ENCODE data around the gene TBX4.

The TBX4 gene

DNA sequence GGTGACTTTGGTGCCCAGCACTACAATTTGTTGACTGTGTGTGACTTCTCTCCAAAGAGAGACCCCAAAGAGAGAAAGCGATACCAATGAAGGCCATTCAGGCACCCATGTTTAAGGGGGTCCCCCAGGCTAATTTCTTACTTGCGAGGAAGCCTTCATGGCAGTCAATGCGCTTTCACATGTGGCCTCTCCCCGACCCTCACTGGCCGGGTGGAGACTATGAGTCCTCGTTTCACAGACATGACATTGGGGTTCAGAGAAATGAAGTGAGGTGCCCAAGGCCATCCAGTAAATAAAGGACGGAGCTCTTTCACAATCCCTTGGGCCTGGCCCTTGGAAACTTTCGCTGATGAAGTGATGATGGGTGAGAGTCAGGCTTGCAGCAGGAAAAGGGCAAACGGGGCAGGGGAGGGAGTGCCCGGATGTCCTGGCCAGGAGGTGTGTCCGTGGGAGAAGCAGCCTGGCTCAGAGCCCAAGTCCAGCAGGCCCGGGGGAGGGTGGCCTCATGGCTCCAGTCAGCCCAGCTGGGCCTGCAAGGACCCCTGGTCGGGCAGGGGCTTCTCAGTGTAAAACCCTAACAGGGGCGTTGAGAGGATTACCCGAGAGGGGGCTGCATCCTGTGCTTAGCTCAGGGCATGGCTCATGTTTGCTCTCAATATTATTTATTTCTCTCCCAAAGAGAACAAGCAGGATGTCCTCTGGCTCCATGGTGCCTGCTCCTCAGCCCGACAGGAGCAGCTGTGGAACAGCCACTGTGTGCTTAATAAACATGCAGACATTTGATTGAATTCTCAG lies 37.9 kb upstream of the TBX4 start:
- H3K9ac ChIP-seq (ENCODE audit: low read depth in 1 of 2, low read length in 2 of 2), result no peak overlapping the region
- H3K27ac ChIP-seq (ENCODE audit: low read depth, low read length), result no peak overlapping the region
- no peak overlapping the region for H3K4me3 ChIP-seq (ENCODE audit: low read depth in 1 of 2, low read length in 2 of 2)
- no peaks in the 10 kb centered on the region for H3K9me3 ChIP-seq (ENCODE audit: control insufficient read depth in 1 of 2, low read length in 2 of 2)
- H3K4me1 ChIP-seq (ENCODE audit: control insufficient read depth in 1 of 2, insufficient read depth in 2 of 2, low read length in 2 of 2), result peaks cover 0 to 20% of the 10 kb centered on the region in 2 donors
- no peaks in the 10 kb centered on the region for H3K36me3 ChIP-seq (ENCODE audit: control insufficient read depth in 1 of 2, insufficient read depth in 2 of 2, low read length in 2 of 2)
- peaks cover 19 to 22% of the 10 kb centered on the region in 2 donors for H3K27me3 ChIP-seq (ENCODE audit: control insufficient read depth in 1 of 2, insufficient read depth in 2 of 2, low read length in 2 of 2)

- Histone ChIP-seq H3K27ac (ENCODE audit: low read depth, low read length) (no peak overlapping the region), H3K27me3 (ENCODE audit: control insufficient read depth in 1 of 2, insufficient read depth in 2 of 2, low read length in 2 of 2) (peaks cover 19 to 23% of the 10 kb centered on the region in 2 donors), H3K36me3 (ENCODE audit: control insufficient read depth in 1 of 2, insufficient read depth in 2 of 2, low read length in 2 of 2) (no peaks in the 10 kb centered on the region), H3K9ac (ENCODE audit: low read depth in 1 of 2, low read length in 2 of 2) (no peak overlapping the region), H3K4me1 (ENCODE audit: control insufficient read depth in 1 of 2, insufficient read depth in 2 of 2, low read length in 2 of 2) (peaks cover 0 to 18% of the 10 kb centered on the region in 2 donors), H3K9me3 (ENCODE audit: control insufficient read depth in 1 of 2, low read length in 2 of 2) (no peaks in the 10 kb centered on the region), H3K4me3 (ENCODE audit: low read depth in 1 of 2, low read length in 2 of 2) (no peak overlapping the region)
Measured at GRCh38 chr17:61414936-61415251, 37.3 kb upstream of the TBX4 start.

GRCh38 chr17:61415374-61416210 lies 36.6 kb upstream of the TBX4 start:
- H3K27ac ChIP-seq (ENCODE audit: low read depth, low read length), result no peak overlapping the region
- H3K4me3 ChIP-seq (ENCODE audit: low read depth in 1 of 2, low read length in 2 of 2), result no peak overlapping the region
- H3K9me3 ChIP-seq (ENCODE audit: control insufficient read depth in 1 of 2, low read length in 2 of 2), result no peaks in the 10 kb centered on the region
- H3K27me3 ChIP-seq (ENCODE audit: control insufficient read depth in 1 of 2, insufficient read depth in 2 of 2, low read length in 2 of 2), result peaks cover 15 to 21% of the 10 kb centered on the region in 2 donors
- H3K4me1 ChIP-seq (ENCODE audit: control insufficient read depth in 1 of 2, insufficient read depth in 2 of 2, low read length in 2 of 2), result peaks cover 0 to 11% of the 10 kb centered on the region in 2 donors
- H3K9ac ChIP-seq (ENCODE audit: low read depth in 1 of 2, low read length in 2 of 2), result no peak overlapping the region
- no peaks in the 10 kb centered on the region for H3K36me3 ChIP-seq (ENCODE audit: control insufficient read depth in 1 of 2, insufficient read depth in 2 of 2, low read length in 2 of 2)

DNA sequence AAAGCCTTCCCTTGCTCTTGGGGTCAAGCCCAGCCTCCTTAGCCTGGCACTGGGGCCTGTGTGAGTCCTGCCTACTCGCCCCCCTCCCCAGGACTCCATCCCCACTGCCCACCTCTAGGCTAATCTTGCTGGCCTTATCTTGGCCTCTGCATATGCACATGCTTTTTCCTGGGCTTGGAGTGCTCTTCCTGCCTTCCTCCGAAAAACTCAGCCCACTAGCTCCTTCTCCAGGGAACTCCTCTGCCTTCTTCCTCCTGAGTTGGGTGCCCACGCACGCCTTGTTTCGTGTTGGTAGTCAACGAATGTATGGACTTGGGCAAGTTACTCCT lies 36.0 kb upstream of the TBX4 start:
- no peaks in the 10 kb centered on the region for H3K9me3 ChIP-seq (ENCODE audit: control insufficient read depth in 1 of 2, low read length in 2 of 2)
- no peak overlapping the region for H3K4me3 ChIP-seq (ENCODE audit: low read depth in 1 of 2, low read length in 2 of 2)
- peaks cover 0 to 8% of the 10 kb centered on the region in 2 donors for H3K4me1 ChIP-seq (ENCODE audit: control insufficient read depth in 1 of 2, insufficient read depth in 2 of 2, low read length in 2 of 2)
- H3K36me3 ChIP-seq (ENCODE audit: control insufficient read depth in 1 of 2, insufficient read depth in 2 of 2, low read length in 2 of 2), result no peaks in the 10 kb centered on the region
- peaks cover 19 to 20% of the 10 kb centered on the region in 2 donors for H3K27me3 ChIP-seq (ENCODE audit: control insufficient read depth in 1 of 2, insufficient read depth in 2 of 2, low read length in 2 of 2)
- H3K9ac ChIP-seq (ENCODE audit: low read depth in 1 of 2, low read length in 2 of 2), result no peak overlapping the region
- no peak overlapping the region for H3K27ac ChIP-seq (ENCODE audit: low read depth, low read length)

- Histone ChIP-seq H3K27ac (ENCODE audit: low read depth, low read length) (no peak overlapping the region), H3K4me1 (ENCODE audit: control insufficient read depth in 1 of 2, insufficient read depth in 2 of 2, low read length in 2 of 2) (peaks cover 0 to 5% of the 10 kb centered on the region in 2 donors), H3K36me3 (ENCODE audit: control insufficient read depth in 1 of 2, insufficient read depth in 2 of 2, low read length in 2 of 2) (no peaks in the 10 kb centered on the region), H3K9me3 (ENCODE audit: control insufficient read depth in 1 of 2, low read length in 2 of 2) (no peaks in the 10 kb centered on the region), H3K4me3 (ENCODE audit: low read depth in 1 of 2, low read length in 2 of 2) (peak overlapping the region in 1 of 2 donors; percentile 29), H3K9ac (ENCODE audit: low read depth in 1 of 2, low read length in 2 of 2) (no peak overlapping the region), H3K27me3 (ENCODE audit: control insufficient read depth in 1 of 2, insufficient read depth in 2 of 2, low read length in 2 of 2) (peaks cover 19 to 22% of the 10 kb centered on the region in 2 donors)
Measured at GRCh38 chr17:61416540-61417363, 35.5 kb upstream of the TBX4 start.

DNA sequence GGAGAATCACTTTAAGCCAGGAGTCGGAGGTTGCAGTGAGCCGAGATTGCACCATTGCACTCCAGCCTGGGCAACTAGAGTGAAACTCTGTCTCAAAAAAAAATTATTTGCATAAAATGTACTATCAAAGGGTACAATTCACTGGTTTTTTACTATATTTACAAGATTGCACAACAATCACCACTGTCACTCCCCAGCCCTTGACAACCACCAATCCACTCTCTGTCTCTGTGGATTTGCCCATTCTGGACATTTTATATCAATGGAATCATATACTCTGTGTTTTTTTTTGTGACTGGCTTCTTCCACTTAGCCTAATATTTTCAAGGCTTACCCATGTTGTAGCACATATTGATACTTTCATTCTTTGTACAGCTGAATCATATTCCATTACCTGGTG lies 33.8 kb upstream of the TBX4 start:
- no peak overlapping the region for H3K9ac ChIP-seq (ENCODE audit: low read depth in 1 of 2, low read length in 2 of 2)
- H3K27me3 ChIP-seq (ENCODE audit: control insufficient read depth in 1 of 2, insufficient read depth in 2 of 2, low read length in 2 of 2), result peaks cover 11 to 28% of the 10 kb centered on the region in 2 donors
- H3K4me3 ChIP-seq (ENCODE audit: low read depth in 1 of 2, low read length in 2 of 2), result no peak overlapping the region
- H3K9me3 ChIP-seq (ENCODE audit: control insufficient read depth in 1 of 2, low read length in 2 of 2), result no peaks in the 10 kb centered on the region
- no peaks in the 10 kb centered on the region for H3K36me3 ChIP-seq (ENCODE audit: control insufficient read depth in 1 of 2, insufficient read depth in 2 of 2, low read length in 2 of 2)
- no peaks in the 10 kb centered on the region for H3K4me1 ChIP-seq (ENCODE audit: control insufficient read depth in 1 of 2, insufficient read depth in 2 of 2, low read length in 2 of 2)
- H3K27ac ChIP-seq (ENCODE audit: low read depth, low read length), result no peak overlapping the region

GRCh38 chr17:61419496-61420046 lies 32.7 kb upstream of the TBX4 start:
- H3K4me1 ChIP-seq (ENCODE audit: control insufficient read depth in 1 of 2, insufficient read depth in 2 of 2, low read length in 2 of 2), result no peaks in the 10 kb centered on the region
- H3K27me3 ChIP-seq (ENCODE audit: control insufficient read depth in 1 of 2, insufficient read depth in 2 of 2, low read length in 2 of 2), result peaks cover 9 to 35% of the 10 kb centered on the region in 2 donors
- no peak overlapping the region for H3K9ac ChIP-seq (ENCODE audit: low read depth in 1 of 2, low read length in 2 of 2)
- no peak overlapping the region for H3K4me3 ChIP-seq (ENCODE audit: low read depth in 1 of 2, low read length in 2 of 2)
- no peaks in the 10 kb centered on the region for H3K36me3 ChIP-seq (ENCODE audit: control insufficient read depth in 1 of 2, insufficient read depth in 2 of 2, low read length in 2 of 2)
- no peaks in the 10 kb centered on the region for H3K9me3 ChIP-seq (ENCODE audit: control insufficient read depth in 1 of 2, low read length in 2 of 2)
- no peak overlapping the region for H3K27ac ChIP-seq (ENCODE audit: low read depth, low read length)

GRCh38 chr17:61420052-61420451 lies 32.2 kb upstream of the TBX4 start:
- Histone ChIP-seq H3K36me3 (ENCODE audit: control insufficient read depth in 1 of 2, insufficient read depth in 2 of 2, low read length in 2 of 2) (no peaks in the 10 kb centered on the region), H3K9me3 (ENCODE audit: control insufficient read depth in 1 of 2, low read length in 2 of 2) (no peaks in the 10 kb centered on the region), H3K4me3 (ENCODE audit: low read depth in 1 of 2, low read length in 2 of 2) (no peak overlapping the region), H3K27ac (ENCODE audit: low read depth, low read length) (no peak overlapping the region), H3K27me3 (ENCODE audit: control insufficient read depth in 1 of 2, insufficient read depth in 2 of 2, low read length in 2 of 2) (peaks cover 12 to 38% of the 10 kb centered on the region in 2 donors), H3K9ac (ENCODE audit: low read depth in 1 of 2, low read length in 2 of 2) (no peak overlapping the region), H3K4me1 (ENCODE audit: control insufficient read depth in 1 of 2, insufficient read depth in 2 of 2, low read length in 2 of 2) (no peaks in the 10 kb centered on the region)

DNA sequence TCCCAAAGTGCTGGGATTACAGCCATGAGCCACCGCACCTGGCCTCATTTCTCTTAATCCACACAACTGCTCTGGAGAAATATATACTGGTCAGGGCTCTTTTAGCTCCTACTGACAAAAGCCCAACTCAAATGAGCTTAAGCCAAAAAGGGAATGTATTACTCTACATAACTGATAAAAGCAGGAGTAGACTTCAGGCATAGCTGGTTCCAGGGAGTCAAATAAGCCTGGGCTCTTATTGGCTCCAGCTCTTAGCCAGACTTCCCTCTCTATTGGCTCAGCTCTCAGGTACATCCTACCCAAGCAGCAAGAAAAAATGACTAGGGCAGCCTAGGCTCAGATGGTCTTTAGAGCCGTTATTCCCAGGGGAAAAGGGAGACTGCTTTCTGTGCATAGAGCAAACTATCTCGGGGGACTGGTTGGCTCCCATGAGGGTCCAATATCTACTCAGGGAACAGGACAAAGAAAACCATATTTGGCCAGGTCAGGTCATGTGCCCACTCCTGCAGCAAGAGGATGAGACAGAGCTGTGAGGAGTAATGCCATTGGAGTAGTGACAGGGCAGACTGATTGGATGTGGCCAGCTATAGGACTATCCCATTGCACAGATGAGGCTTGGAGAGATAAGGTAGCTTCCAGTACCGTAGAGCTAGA lies 31.4 kb upstream of the TBX4 start:
- Histone ChIP-seq H3K27me3 (ENCODE audit: control insufficient read depth in 1 of 2, insufficient read depth in 2 of 2, low read length in 2 of 2) (peaks cover 12 to 38% of the 10 kb centered on the region in 2 donors), H3K9ac (ENCODE audit: low read depth in 1 of 2, low read length in 2 of 2) (no peak overlapping the region), H3K9me3 (ENCODE audit: control insufficient read depth in 1 of 2, low read length in 2 of 2) (no peaks in the 10 kb centered on the region), H3K4me1 (ENCODE audit: control insufficient read depth in 1 of 2, insufficient read depth in 2 of 2, low read length in 2 of 2) (no peaks in the 10 kb centered on the region), H3K36me3 (ENCODE audit: control insufficient read depth in 1 of 2, insufficient read depth in 2 of 2, low read length in 2 of 2) (no peaks in the 10 kb centered on the region), H3K27ac (ENCODE audit: low read depth, low read length) (no peak overlapping the region), H3K4me3 (ENCODE audit: low read depth in 1 of 2, low read length in 2 of 2) (no peak overlapping the region)
